ENCODE results near the gene LTBP1.

LTBP1 gene

GRCh38 chr2:33326100-33326499 is 379.3 kb downstream of the LTBP1 start:
- no peak for DNase-seq (ENCODE audit: extremely low read depth, low read depth)
- no peak for TF ChIP-seq CTCF (IDR thresholded peaks at IDR 0.05; ENCODE audit: low read depth, low read length)

- DNase-seq (ENCODE audit: extremely low read depth, low read depth), result no peak
- no peak for TF ChIP-seq CTCF (IDR thresholded peaks at IDR 0.05; ENCODE audit: low read depth, low read length)
These were observed 386.7 kb downstream of the LTBP1 start for GRCh38 chr2:33333433-33333832.

GRCh38 chr2:33334083-33334482 is 387.3 kb downstream of the LTBP1 start:
- no peak for DNase-seq (ENCODE audit: extremely low read depth, low read depth)
- TF ChIP-seq CTCF (IDR thresholded peaks at IDR 0.05; ENCODE audit: low read depth, low read length), result no peak

- TF ChIP-seq CTCF (IDR thresholded peaks at IDR 0.05; ENCODE audit: low read depth, low read length), result no peak
- no peak for DNase-seq (ENCODE audit: extremely low read depth, low read depth)
These were observed 388.8 kb downstream of the LTBP1 start for GRCh38 chr2:33335516-33335915.

- no peak for DNase-seq (ENCODE audit: extremely low read depth, low read depth)
- TF ChIP-seq CTCF (IDR thresholded peaks at IDR 0.05; ENCODE audit: low read depth, low read length), result no peak
These were observed 389.4 kb downstream of the LTBP1 start for GRCh38 chr2:33336036-33336625.

GRCh38 chr2:33337385-33337960 is 390.7 kb downstream of the LTBP1 start:
- no peak for TF ChIP-seq CTCF (IDR thresholded peaks at IDR 0.05; ENCODE audit: low read depth, low read length)
- DNase-seq (ENCODE audit: extremely low read depth, low read depth), result no peak

GRCh38 chr2:33337981-33338380 is 391.2 kb downstream of the LTBP1 start:
- no peak for DNase-seq (ENCODE audit: extremely low read depth, low read depth)
- no peak for TF ChIP-seq CTCF (IDR thresholded peaks at IDR 0.05; ENCODE audit: low read depth, low read length)
